ENCODE results near the gene CPT1C. TPM values are rescaled to one million over a fixed set of nuclear protein-coding genes. Genes with fewer than 3 reads are reported as not detected.

Gene CPT1C
- total RNA-seq, 1 experiment from 2014 or later: 8.3 TPM

- no peak for DNase-seq (ENCODE audit: low read depth)
Observed at GRCh38 chr19:49660338-49660961, 30.5 kb upstream of the CPT1C start.

GRCh38 chr19:49662011-49662410 is 28.9 kb upstream of the CPT1C start:
- no peak for DNase-seq (ENCODE audit: low read depth)

GRCh38 chr19:49663224-49663623 is 27.7 kb upstream of the CPT1C start:
- no peak for DNase-seq (ENCODE audit: low read depth)

- DNase-seq (ENCODE audit: low read depth): peak; percentile 91
Observed at GRCh38 chr19:49664171-49665035, 26.5 kb upstream of the CPT1C start.

- DNase-seq (ENCODE audit: low read depth): no peak
Observed at GRCh38 chr19:49665036-49665350, 25.9 kb upstream of the CPT1C start.

- DNase-seq (ENCODE audit: low read depth): peak; percentile 98
Observed at GRCh38 chr19:49665351-49666119, 25.4 kb upstream of the CPT1C start, which contains the start of the genes BCL2L12 and IRF3. Gene BCL2L12, plus strand, starts transcription at chr19:49665933. Its CDS starts 760 bp downstream, at chr19:49666693. Gene IRF3, minus strand, starts transcription at chr19:49665857. Its CDS starts 1,019 bp downstream, at chr19:49664838.

- DNase-seq (ENCODE audit: low read depth): no peak
Observed at GRCh38 chr19:49666120-49666444, 24.8 kb upstream of the CPT1C start.

GRCh38 chr19:49667473-49667872 is 23.4 kb upstream of the CPT1C start:
- no peak for DNase-seq (ENCODE audit: low read depth)

GRCh38 chr19:49669516-49669915 is 21.4 kb upstream of the CPT1C start:
- no peak for DNase-seq (ENCODE audit: low read depth)

GRCh38 chr19:49672131-49672919 is 18.6 kb upstream of the CPT1C start:
- peak; percentile 77 for DNase-seq (ENCODE audit: low read depth)

- DNase-seq (ENCODE audit: low read depth): peak; percentile 90
Observed at GRCh38 chr19:49676136-49676783, 14.7 kb upstream of the CPT1C start.

- peak; percentile 100 for DNase-seq (ENCODE audit: low read depth)
Observed at GRCh38 chr19:49676784-49677230, 14.1 kb upstream of the CPT1C start.

GRCh38 chr19:49677231-49677900 is 13.6 kb upstream of the CPT1C start, which contains the start of gene PRMT1:
Gene PRMT1, plus strand, starts transcription at chr19:49677271. Its CDS starts 10 bp downstream, at chr19:49677281.
- DNase-seq (ENCODE audit: low read depth): peak; percentile 64

- peak; percentile 72 for DNase-seq (ENCODE audit: low read depth)
Observed at GRCh38 chr19:49677901-49678674, 12.8 kb upstream of the CPT1C start.

GRCh38 chr19:49678985-49679770 is 11.7 kb upstream of the CPT1C start:
- no peak for DNase-seq (ENCODE audit: low read depth)

- DNase-seq (ENCODE audit: low read depth): no peak
Observed at GRCh38 chr19:49679771-49680413, 11.0 kb upstream of the CPT1C start.

- peak; percentile 92 for DNase-seq (ENCODE audit: low read depth)
Observed at GRCh38 chr19:49680421-49681351, 10.2 kb upstream of the CPT1C start.

Measured in Daoy (cell line).